Measurements from ENCODE around the gene FOSL2. TPM values are rescaled to one million over a fixed set of nuclear protein-coding genes. Genes with fewer than 3 reads are reported as not detected.
A peak's percentile ranks its signal among the peaks of the same experiment; 100 is the strongest.

The FOSL2 gene
- total RNA-seq, 1 donor from 2014 or later: 74.9 TPM

GRCh38 chr2:28449126-28449487, 56.4 kb downstream of the FOSL2 start:
- DNase-seq: no peak
- H3K4me3 ChIP-seq: no peak overlapping the region
- H3K27ac ChIP-seq: peak overlapping the region; percentile 41
- H3K36me3 ChIP-seq: no peaks in the 10 kb centered on the region
- H3K27me3 ChIP-seq (ENCODE audit: low read depth): no peaks in the 10 kb centered on the region
- no peaks in the 10 kb centered on the region for H3K9me3 ChIP-seq
- H3K4me1 ChIP-seq: peaks cover 24% of the 10 kb centered on the region
- ATAC-seq: no peak
- intact Hi-C loops (cut with DNase I): no loop called here
- TF ChIP-seq, protein P1, sequence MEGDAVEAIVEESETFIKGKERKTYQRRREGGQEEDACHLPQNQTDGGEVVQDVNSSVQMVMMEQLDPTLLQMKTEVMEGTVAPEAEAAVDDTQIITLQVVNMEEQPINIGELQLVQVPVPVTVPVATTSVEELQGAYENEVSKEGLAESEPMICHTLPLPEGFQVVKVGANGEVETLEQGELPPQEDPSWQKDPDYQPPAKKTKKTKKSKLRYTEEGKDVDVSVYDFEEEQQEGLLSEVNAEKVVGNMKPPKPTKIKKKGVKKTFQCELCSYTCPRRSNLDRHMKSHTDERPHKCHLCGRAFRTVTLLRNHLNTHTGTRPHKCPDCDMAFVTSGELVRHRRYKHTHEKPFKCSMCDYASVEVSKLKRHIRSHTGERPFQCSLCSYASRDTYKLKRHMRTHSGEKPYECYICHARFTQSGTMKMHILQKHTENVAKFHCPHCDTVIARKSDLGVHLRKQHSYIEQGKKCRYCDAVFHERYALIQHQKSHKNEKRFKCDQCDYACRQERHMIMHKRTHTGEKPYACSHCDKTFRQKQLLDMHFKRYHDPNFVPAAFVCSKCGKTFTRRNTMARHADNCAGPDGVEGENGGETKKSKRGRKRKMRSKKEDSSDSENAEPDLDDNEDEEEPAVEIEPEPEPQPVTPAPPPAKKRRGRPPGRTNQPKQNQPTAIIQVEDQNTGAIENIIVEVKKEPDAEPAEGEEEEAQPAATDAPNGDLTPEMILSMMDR (IDR thresholded peaks at IDR 0.05): no peak

DNA sequence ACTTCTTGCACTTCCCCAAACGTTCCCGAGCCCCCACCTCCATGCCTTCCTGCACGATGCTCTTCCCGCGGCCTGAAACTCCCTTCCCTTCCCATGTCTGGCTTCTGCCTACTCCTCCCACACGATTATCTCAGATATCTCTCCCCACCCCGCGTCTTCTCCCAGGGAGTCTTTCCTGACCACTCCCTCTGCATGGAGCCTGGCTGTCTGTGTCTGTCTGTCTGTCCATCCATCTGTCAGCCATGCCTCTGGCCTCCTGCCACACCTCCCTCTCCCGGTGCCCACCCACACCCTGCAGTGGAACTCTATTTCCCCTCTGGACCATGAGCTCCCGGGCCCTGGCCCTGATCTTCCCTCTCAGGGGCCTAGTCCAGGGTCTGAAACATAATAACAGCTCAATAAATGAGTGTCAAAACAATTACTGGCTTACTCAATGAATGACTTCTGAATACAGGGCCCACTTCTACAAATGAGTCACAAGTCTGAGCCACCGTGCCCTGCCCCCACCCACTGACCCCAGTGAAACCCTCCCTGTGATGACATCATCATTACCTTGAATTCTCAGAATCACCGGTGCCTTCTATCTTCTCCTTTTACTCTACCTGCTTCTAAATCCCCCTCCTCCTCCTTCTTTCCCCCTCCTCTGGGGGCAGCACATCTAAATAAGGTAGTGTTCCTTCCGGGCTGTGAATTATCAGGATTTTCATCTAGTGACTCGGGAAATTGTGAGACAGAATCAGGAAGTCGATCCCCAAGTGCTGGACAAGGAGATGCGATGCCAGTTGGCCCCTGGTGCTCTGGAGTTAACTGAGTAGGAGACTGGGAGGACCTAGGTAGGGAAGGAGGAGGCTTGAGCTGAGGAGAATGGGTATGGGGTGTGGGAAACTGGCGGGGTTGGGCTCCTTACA, 57.1 kb downstream of the FOSL2 start:
- Histone ChIP-seq H3K4me3 (no peak overlapping the region), H3K27ac (no peak overlapping the region), H3K27me3 (ENCODE audit: low read depth) (no peaks in the 10 kb centered on the region), H3K36me3 (no peaks in the 10 kb centered on the region), H3K4me1 (peaks cover 24% of the 10 kb centered on the region), H3K9me3 (no peaks in the 10 kb centered on the region)
- ATAC-seq (no peak), DNase-seq (no peak)
- TF ChIP-seq, protein P1 (IDR thresholded peaks at IDR 0.05): no peak
- intact Hi-C loops (cut with DNase I): loop anchor here (10.0 kb wide), 1 partner anchor 745 kb away; no protein-coding TSS in a partner anchor

DNA sequence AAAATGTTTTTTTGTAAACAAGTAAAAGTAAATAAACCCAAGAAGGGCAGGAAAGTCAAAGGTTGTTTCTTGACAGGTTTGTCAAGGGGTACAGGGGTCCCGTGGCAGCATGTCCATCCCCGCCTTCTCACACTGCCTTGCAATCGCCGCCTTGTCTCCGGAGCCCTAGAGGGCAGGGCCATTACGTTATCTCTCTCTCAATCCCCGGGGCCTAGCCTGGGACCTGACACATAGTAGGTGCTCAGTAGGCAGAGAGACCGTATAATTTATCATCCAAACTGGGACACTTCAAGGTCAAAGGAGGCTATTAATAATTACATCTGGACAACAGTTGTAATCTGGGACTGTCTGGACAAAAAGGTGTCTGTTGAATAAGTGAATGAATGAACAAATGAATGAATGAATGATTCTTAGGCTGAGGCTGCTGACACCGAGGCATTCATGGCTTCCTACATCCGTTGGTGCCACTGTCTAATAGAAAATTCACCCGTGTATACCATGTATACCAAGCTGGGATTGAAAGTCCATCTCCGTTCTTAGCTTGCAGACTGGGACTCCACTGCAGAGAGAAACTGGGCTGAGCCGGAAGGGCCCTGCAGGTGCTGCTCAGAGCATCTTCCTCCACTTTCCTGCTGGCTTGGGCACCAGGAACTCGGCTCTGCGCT, 58.4 kb downstream of the FOSL2 start:
- Histone ChIP-seq H3K27me3 (ENCODE audit: low read depth) (no peaks in the 10 kb centered on the region), H3K27ac (no peak overlapping the region), H3K9me3 (no peaks in the 10 kb centered on the region), H3K4me3 (no peak overlapping the region), H3K36me3 (no peaks in the 10 kb centered on the region), H3K4me1 (peaks cover 24% of the 10 kb centered on the region)
- intact Hi-C loops (cut with DNase I): loop anchor here (10.0 kb wide), 1 partner anchor 746 kb away; no protein-coding TSS in a partner anchor
- DNase-seq (no peak), ATAC-seq (no peak)
- TF ChIP-seq, protein P1 (IDR thresholded peaks at IDR 0.05): no peak

- H3K36me3 ChIP-seq: no peaks in the 10 kb centered on the region
- no peak overlapping the region for H3K27ac ChIP-seq
- no peak for DNase-seq
- H3K4me3 ChIP-seq: no peak overlapping the region
- TF ChIP-seq, protein P1 (IDR thresholded peaks at IDR 0.05): no peak
- intact Hi-C loops (cut with DNase I): loop anchor here (10.0 kb wide), 1 partner anchor 747 kb away; no protein-coding TSS in a partner anchor
- H3K4me1 ChIP-seq: peaks cover 24% of the 10 kb centered on the region
- no peaks in the 10 kb centered on the region for H3K27me3 ChIP-seq (ENCODE audit: low read depth)
- H3K9me3 ChIP-seq: no peaks in the 10 kb centered on the region
- no peak for ATAC-seq
Measured at GRCh38 chr2:28451793-28452533, 59.3 kb downstream of the FOSL2 start.

GRCh38 chr2:28452534-28453081, 60.0 kb downstream of the FOSL2 start:
- intact Hi-C loops (cut with DNase I): loop anchor here (10.0 kb wide), 1 partner anchor 748 kb away; no protein-coding TSS in a partner anchor
- peak; percentile 84 to 88 for ATAC-seq
- no peaks in the 10 kb centered on the region for H3K36me3 ChIP-seq

More at GRCh38 chr2:28452534-28453081, 60.0 kb downstream of the FOSL2 start:
- Histone ChIP-seq H3K4me1 (peaks cover 17% of the 10 kb centered on the region), H3K27me3 (ENCODE audit: low read depth) (no peaks in the 10 kb centered on the region), H3K27ac (no peak overlapping the region), H3K4me3 (no peak overlapping the region), H3K9me3 (no peaks in the 10 kb centered on the region)
- peak; percentile 84 for DNase-seq
- TF ChIP-seq, protein P1 (IDR thresholded peaks at IDR 0.05): peak; percentile 89

Measured in lower lobe of right lung (tissue), 2 donors.